NB4 (cell line): ENCODE results near the gene SAXO1.
A peak's percentile ranks its signal among the peaks of the same experiment; 100 is the strongest.

Source experiments
- DNase-seq: peaks from one replicate; pipeline ENCODE4 v3.0.0; 2010; ENCODE audit warnings: low read depth
- H3K4me3 ChIP-seq: one replicate; pipeline ENCODE4 v1.5.1; 2011; ENCODE audit warnings: mild to moderate bottlenecking, low read depth, low read length, moderate library complexity
- CTCF ChIP-seq: IDR thresholded peaks from one replicate; pipeline ENCODE4 v1.5.1; 2012; ENCODE audit warnings: low read depth, low read length
- MYC ChIP-seq: IDR thresholded peaks from 2 replicates; pipeline ENCODE4 v1.6.1; 2011; ENCODE audit warnings: low read depth, low read length
- POLR2A ChIP-seq: IDR thresholded peaks from 2 replicates; pipeline ENCODE4 v1.6.1; 2011; ENCODE audit warnings: mild to moderate bottlenecking; ENCODE audit not compliant: insufficient read length; ENCODE audit errors: extremely low read depth
- TF ChIP-seq, protein P1 (sequence below): IDR thresholded peaks from 2 replicates; pipeline ENCODE4 v1.6.1; 2011; ENCODE audit warnings: low read depth, low read length

Gene SAXO1

GRCh38 chr9:18971404-18971803 is 61.6 kb downstream of the SAXO1 start:
- no peak for DNase-seq
- TF ChIP-seq CTCF = no peak
- TF ChIP-seq, protein P1, sequence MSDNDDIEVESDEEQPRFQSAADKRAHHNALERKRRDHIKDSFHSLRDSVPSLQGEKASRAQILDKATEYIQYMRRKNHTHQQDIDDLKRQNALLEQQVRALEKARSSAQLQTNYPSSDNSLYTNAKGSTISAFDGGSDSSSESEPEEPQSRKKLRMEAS = no peak
- TF ChIP-seq MYC = no peak
- TF ChIP-seq POLR2A = no peak
- H3K4me3 ChIP-seq = no peak overlapping the region

GRCh38 chr9:18970393-18970792 is 62.6 kb downstream of the SAXO1 start:
- TF ChIP-seq MYC (no peak), POLR2A (no peak), CTCF (no peak)
- TF ChIP-seq, protein P1 = no peak
- no peak for DNase-seq
- no peak overlapping the region for H3K4me3 ChIP-seq

DNA sequence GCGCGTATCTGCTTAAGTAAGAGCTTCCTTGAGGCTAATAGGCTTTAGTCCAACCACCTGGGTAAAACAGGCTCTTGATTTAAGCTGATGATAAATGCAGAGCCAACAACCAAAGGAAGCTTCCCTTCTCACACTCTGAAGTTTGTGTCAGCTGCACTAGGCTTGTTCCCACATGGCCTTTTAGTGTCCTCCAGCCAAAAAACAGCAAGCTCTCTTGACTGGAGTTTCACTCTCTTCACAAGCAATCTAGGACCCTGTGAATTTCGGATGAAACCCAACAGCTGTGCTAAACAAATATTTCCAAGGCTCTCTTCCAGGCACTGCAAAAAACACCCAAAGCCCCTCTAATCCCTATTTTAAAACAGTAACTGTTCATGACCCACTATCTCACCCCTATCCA is 63.9 kb downstream of the SAXO1 start:
- DNase-seq = no peak
- H3K4me3 ChIP-seq = no peak overlapping the region
- TF ChIP-seq POLR2A (no peak), MYC (no peak), CTCF (no peak)
- TF ChIP-seq, protein P1 = no peak

GRCh38 chr9:18955626-18956025 is 77.4 kb downstream of the SAXO1 start:
- no peak for DNase-seq
- TF ChIP-seq, protein P1 = no peak
- TF ChIP-seq POLR2A = no peak
- TF ChIP-seq MYC = no peak
- TF ChIP-seq CTCF = no peak
- H3K4me3 ChIP-seq = no peak overlapping the region

DNA sequence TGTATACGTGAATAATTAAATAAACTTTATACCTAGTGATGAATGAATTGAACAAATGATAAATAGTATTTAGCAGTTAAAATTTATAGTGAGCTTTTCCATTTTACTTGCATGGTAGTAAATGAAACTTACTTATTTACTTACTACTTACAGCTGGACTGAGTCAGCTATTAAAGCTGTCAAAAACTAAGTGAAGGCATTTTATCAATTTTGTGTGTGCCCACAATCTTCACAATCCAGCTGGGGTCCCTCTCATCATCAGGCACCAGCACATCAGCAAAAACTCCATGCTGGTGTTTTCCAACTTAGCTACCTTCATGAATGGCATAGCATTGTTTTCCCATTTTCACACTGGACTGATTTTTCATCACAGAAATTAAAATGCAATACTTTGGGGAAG is 81.1 kb downstream of the SAXO1 start:
- no peak for DNase-seq
- no peak overlapping the region for H3K4me3 ChIP-seq
- TF ChIP-seq MYC = no peak
- no peak for TF ChIP-seq CTCF
- no peak for TF ChIP-seq POLR2A
- TF ChIP-seq, protein P1 = no peak

GRCh38 chr9:18947892-18948339 is 85.1 kb downstream of the SAXO1 start:
- DNase-seq = peak; percentile 72
- TF ChIP-seq CTCF = peak; percentile 23
- TF ChIP-seq POLR2A = no peak
- TF ChIP-seq MYC = no peak
- TF ChIP-seq, protein P1 = 0 out of 2 replicates have a peak, but pooled peaks have one; percentile 42
- no peak overlapping the region for H3K4me3 ChIP-seq
